PC-9 (cell line): ENCODE data around the gene MYL2. TPM values are rescaled to one million over a fixed set of nuclear protein-coding genes. Genes with fewer than 3 reads are reported as not detected.

Experiments used
- BruUV-seq: library from RNA; stranded (reverse); fragments of 400-500 nt; replicated peaks from 2 replicates; lab custom pipeline; 2021; lab: Mats Ljungman, UMichigan
- CTCF ChIA-PET: fragments of 300-600 bp; sonication (Branson Sonifier 250); formaldehyde crosslinking; loops from one replicate; lab custom pipeline; 2022; ENCODE audit warnings: antibody characterized with exemption; lab: Charles Lee
- POLR2A ChIA-PET: fragments of 300-600 bp; sonication (Branson Sonifier 250); formaldehyde crosslinking; loops from one replicate; lab custom pipeline; 2022; ENCODE audit warnings: antibody characterized with exemption; ENCODE audit not compliant: unreplicated experiment; lab: Charles Lee
- DNase-seq, 2 experiments: peaks; one replicate each; pipeline versions ENCODE4 v3.0.0 to v3.0.0-alpha.2; 2015 to 2022; ENCODE audit warnings: mixed read lengths in 1 of 2
- H2AFZ ChIP-seq: fragments of 200-600 bp; sonication (generic); 2 replicates; pipeline ENCODE4 v1.8.1; 2017; ENCODE audit warnings: antibody characterized with exemption
- H3F3A ChIP-seq: fragments of 200-600 bp; sonication (generic); 2 replicates; pipeline ENCODE4 v1.8.1; 2017; ENCODE audit warnings: antibody characterized with exemption, mild to moderate bottlenecking, low read depth; ENCODE audit not compliant: insufficient read depth
- H3K27ac ChIP-seq: fragments of 200-600 bp; sonication (generic); 2 replicates; pipeline ENCODE4 v1.6.1; 2016; ENCODE audit warnings: mixed run types
- H3K27me3 ChIP-seq: fragments of 200-600 bp; sonication (generic); 2 replicates; pipeline ENCODE4 v1.6.1; 2016; ENCODE audit warnings: low read depth, mixed run types; ENCODE audit not compliant: insufficient read depth
- H3K36me3 ChIP-seq: fragments of 200-600 bp; sonication (generic); 2 replicates; pipeline ENCODE4 v1.6.1; 2016; ENCODE audit warnings: low read depth, mixed run types
- H3K4me1 ChIP-seq: fragments of 200-600 bp; sonication (generic); replicated peaks from 2 replicates; pipeline ENCODE4 v1.6.1; 2016; ENCODE audit warnings: mixed run types; ENCODE audit not compliant: insufficient read depth
- H3K4me2 ChIP-seq: fragments of 200-600 bp; sonication (generic); 2 replicates; pipeline ENCODE4 v1.6.1; 2017; ENCODE audit warnings: mixed run types
- H3K4me3 ChIP-seq: fragments of 200-600 bp; sonication (generic); 2 replicates; pipeline ENCODE4 v1.6.1; 2016; ENCODE audit warnings: mixed run types
- H3K79me2 ChIP-seq: fragments of 200-600 bp; sonication (generic); 2 replicates; pipeline ENCODE4 v1.6.1; 2017; ENCODE audit warnings: low read depth, mixed run types
- H3K9me2 ChIP-seq: fragments of 200-600 bp; sonication (generic); 2 replicates; pipeline ENCODE4 v1.8.1; 2017; ENCODE audit warnings: mild to moderate bottlenecking; ENCODE audit not compliant: insufficient read depth
- H3K9me3 ChIP-seq: fragments of 200-600 bp; sonication (generic); 2 replicates; pipeline ENCODE4 v1.8.1; 2016; ENCODE audit warnings: low read depth; ENCODE audit not compliant: insufficient read depth
- H4K20me1 ChIP-seq: fragments of 200-600 bp; sonication (generic); 2 replicates; pipeline ENCODE4 v1.8.1; 2017; ENCODE audit not compliant: insufficient read depth
- CTCF ChIP-seq: fragments of 200-600 bp; sonication (generic); conservative IDR thresholded peaks from 2 replicates; pipeline ENCODE4 v1.6.1; 2017; ENCODE audit warnings: mixed run types, antibody characterized with exemption, mild to moderate bottlenecking, moderate library complexity
- EZH2 ChIP-seq: fragments of 200-600 bp; sonication (generic); IDR thresholded peaks from 2 replicates; pipeline ENCODE4 v1.8.0; 2017; ENCODE audit warnings: antibody characterized with exemption, low read depth
- intact Hi-C: fragments of 100-400 bp; cut with micrococcal nuclease; formaldehyde crosslinking; loops from one replicate; pipeline ENCODE4 v1.10.0; 2022; ENCODE audit not compliant: unreplicated experiment
- total RNA-seq: library from RNA; stranded (reverse); gene quantifications from 2 replicates; pipeline ENCODE4 v1.2.3, GENCODE V29; 2021

Gene MYL2
- total RNA-seq, 1 experiment from 2014 or later: not detected

GRCh38 chr12:110948041-110948440, 27.7 kb upstream of the MYL2 start:
- H3K36me3 ChIP-seq: no peaks in the 10 kb centered on the region
- intact Hi-C loops: no loop called here

GRCh38 chr12:110943373-110943772, 23.0 kb upstream of the MYL2 start:
- no peaks in the 10 kb centered on the region for H4K20me1 ChIP-seq
- H3K36me3 ChIP-seq: no peaks in the 10 kb centered on the region
- BruUV-seq: no TSS peak
- no peaks in the 10 kb centered on the region for H3K4me1 ChIP-seq
- intact Hi-C loops: no loop called here
- no peak overlapping the region for H2AFZ ChIP-seq
- H3K79me2 ChIP-seq: no peaks in the 10 kb centered on the region
- no peak for DNase-seq
- no peaks in the 10 kb centered on the region for H3K9me3 ChIP-seq
- no peak overlapping the region for H3K4me2 ChIP-seq
- H3K9me2 ChIP-seq: no peaks in the 10 kb centered on the region
- no peak for TF ChIP-seq CTCF
- no peak for TF ChIP-seq EZH2
- no peak overlapping the region for H3K4me3 ChIP-seq
- H3K27me3 ChIP-seq: no peaks in the 10 kb centered on the region
- peaks cover 4% of the 10 kb centered on the region; the same call in 1 of the 2 replicates for H3F3A ChIP-seq
- CTCF ChIA-PET: interaction anchor here (1.2 kb wide), 1 partner anchor 12 kb away, joined by 4 read pairs; no protein-coding TSS in a partner anchor
- no peak overlapping the region for H3K27ac ChIP-seq
- POLR2A ChIA-PET: no interaction called here

More at GRCh38 chr12:110948041-110948440, 27.7 kb upstream of the MYL2 start:
- POLR2A ChIA-PET: no interaction called here
- no peak overlapping the region for H3K4me3 ChIP-seq
- no TSS peak for BruUV-seq
- no peaks in the 10 kb centered on the region for H3K79me2 ChIP-seq
- H3F3A ChIP-seq: peaks cover 4% of the 10 kb centered on the region; the same call in 1 of the 2 replicates
- DNase-seq: no peak
- peaks cover 10% of the 10 kb centered on the region; the same call in 1 of the 2 replicates for H3K27me3 ChIP-seq
- CTCF ChIA-PET: no interaction called here
- H4K20me1 ChIP-seq: no peaks in the 10 kb centered on the region
- H2AFZ ChIP-seq: no peak overlapping the region
- H3K9me3 ChIP-seq: no peaks in the 10 kb centered on the region
- H3K27ac ChIP-seq: no peak overlapping the region
- no peak overlapping the region for H3K4me2 ChIP-seq
- no peak for TF ChIP-seq CTCF
- TF ChIP-seq EZH2: no peak
- no peaks in the 10 kb centered on the region for H3K4me1 ChIP-seq
- H3K9me2 ChIP-seq: no peaks in the 10 kb centered on the region

GRCh38 chr12:110941391-110941790, 21.0 kb upstream of the MYL2 start:
- TF ChIP-seq EZH2: no peak
- no peak for TF ChIP-seq CTCF
- Histone ChIP-seq H3K4me2 (no peak overlapping the region), H3K36me3 (no peaks in the 10 kb centered on the region), H3K27me3 (no peaks in the 10 kb centered on the region), H2AFZ (no peak overlapping the region), H4K20me1 (no peaks in the 10 kb centered on the region), H3F3A (no peaks in the 10 kb centered on the region), H3K79me2 (no peaks in the 10 kb centered on the region), H3K4me3 (no peak overlapping the region), H3K27ac (no peak overlapping the region), H3K4me1 (peaks cover 4% of the 10 kb centered on the region; the same call in 1 of the 2 replicates), H3K9me3 (no peaks in the 10 kb centered on the region), H3K9me2 (no peaks in the 10 kb centered on the region)
- intact Hi-C loops: no loop called here
- BruUV-seq: no TSS peak
- ChIA-PET CTCF (no interaction called here), POLR2A (no interaction called here)
- no peak for DNase-seq
